Brain pericyte (primary cell): ENCODE measurements around the gene ZMIZ1.

Experiments used
- DNase-seq: peaks from one replicate; pipeline ENCODE4 v3.0.0-alpha.2; 2012; ENCODE audit warnings: low read depth, low spot score

ZMIZ1 gene

DNA sequence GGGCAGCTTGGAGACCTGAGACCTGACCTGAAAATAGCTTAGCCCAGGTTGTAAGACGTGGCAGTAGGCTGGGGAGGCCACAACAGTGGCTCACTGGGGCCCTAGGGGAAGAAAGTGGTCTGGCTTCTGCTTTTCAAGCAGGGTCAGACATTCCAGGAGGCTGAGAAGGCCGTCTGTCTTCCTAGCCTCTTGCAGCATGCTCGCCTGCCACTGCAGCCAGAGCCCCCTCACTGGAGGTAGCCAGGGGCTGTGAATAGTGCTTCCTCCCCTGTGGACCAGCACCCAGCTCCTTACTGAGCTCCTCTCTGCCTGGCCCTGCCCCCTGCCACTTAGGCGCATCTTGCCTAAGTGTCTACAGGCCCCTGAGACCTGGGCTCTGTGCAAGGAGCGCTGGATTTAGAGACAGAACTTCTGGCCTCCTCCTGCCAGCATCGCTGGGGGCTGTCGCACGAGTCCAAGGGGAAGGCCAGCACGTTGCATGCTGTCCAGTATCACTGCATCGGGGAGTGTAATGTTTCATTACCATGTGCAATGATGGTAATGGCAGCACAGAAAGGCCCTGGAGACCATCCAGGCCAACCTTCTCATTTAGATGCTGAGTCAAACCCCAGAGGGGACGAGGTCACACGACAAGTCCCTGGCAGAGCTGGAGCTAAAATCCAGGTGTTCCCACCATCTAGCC, 12.7 kb downstream of the ZMIZ1 start:
- no peak for DNase-seq

DNA sequence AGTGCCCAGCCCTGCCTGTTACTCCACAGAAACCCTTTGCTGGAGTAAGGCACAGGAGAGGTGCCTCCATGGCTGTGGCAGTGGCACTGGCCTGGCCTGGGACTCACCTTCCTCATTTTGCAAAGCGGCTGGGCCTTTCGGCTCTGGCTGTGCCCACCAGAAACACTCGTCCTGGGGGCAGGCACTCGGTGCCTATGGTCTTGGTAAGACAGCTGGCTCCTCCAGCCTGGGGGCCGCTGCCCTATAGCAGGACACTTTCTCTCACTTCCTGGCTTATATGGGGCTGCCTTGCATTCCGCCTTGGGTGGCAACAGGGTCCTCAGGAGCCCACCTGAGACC, 13.2 kb downstream of the ZMIZ1 start:
- no peak for DNase-seq

DNA sequence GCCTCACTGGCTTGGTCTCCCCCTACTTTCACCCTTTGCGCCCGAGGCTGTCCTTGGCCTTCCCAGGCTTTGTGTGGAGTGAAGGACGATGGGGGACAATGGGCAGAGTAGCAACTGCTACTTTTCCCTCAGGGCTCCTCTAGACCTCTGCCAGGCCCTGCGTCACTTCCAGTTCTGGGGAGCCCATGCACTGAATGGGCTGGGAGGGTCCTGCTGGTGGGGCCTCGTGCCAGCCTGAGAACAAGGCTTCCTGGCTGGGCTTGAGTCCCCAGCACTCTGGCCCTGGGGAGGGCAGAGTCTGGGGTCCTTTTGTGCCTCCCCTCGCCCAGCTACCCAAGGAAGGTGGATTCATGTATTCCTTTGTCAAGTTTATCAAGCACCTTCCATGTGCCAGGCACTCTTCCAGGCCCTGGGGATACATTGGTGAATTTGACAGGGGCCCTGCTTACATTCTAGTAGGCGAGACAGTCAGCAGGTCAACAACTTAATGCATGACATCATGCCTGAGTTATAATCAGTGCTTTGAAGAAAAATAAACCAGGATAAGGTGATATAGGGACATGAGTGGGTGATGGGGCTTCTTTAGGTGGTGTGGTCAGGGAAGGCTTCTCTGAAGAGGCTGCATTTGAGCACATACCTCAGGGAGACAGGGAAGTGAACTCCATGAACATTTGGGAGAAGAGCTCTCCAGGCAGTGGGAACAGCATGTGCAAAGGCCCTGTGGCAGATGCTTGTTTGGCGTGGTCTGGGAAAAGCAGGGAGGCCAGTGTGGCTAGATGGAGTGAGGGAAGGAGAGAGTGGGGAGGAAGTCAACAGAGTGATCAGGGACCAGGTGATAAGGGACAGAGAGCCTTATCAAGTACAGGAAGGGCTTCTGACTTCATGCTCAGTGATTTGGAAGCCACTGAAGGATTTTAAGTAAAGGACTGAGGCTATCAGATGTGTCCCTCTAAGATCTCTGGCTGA, 14.1 kb downstream of the ZMIZ1 start:
- DNase-seq = no peak

DNA sequence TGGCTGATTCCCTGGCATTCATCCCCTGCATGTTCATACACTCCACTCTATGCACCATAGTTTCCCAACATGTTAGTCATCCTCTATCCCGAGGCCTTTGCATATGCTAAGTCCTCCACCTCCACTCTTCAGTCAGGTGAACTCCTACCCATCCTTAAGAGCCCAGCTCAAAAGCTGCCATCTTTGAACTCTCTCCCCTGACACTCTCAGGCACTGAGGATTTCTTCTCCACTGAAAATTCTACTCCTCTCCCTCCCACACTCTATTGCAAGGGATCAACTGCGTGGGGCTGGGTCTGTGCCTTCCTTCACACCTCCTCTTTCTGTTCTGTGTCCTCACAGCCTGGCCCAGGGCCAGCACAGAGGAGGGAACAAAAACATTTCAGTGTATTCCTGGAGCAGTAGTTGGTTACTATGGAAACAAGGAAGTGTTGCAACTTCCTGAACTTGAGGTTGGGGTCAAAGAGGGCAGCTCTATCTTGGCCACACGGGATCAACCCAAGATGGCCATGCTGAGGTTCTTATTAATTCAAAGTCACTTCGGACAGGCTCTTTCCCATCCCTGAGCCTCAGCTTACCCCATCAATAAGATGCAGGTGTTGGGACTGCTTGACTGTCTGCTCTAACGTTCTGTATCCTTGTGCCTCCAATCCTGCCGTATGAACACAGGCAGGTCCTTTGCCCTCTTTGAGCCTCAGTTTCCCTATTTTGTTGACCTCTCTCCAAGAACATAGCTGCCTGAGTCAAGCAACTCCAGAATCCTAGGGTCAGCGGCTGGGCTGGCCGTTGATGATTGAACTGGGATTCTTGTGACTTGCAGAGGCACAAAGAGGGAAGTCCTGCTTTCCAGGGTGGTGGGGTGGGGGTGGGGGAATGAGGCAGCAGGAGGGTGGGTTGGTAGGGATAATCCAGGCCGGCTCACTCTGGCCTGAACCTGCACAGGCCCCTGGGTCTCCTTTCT, 15.5 kb downstream of the ZMIZ1 start:
- DNase-seq = peak; percentile 40

DNA sequence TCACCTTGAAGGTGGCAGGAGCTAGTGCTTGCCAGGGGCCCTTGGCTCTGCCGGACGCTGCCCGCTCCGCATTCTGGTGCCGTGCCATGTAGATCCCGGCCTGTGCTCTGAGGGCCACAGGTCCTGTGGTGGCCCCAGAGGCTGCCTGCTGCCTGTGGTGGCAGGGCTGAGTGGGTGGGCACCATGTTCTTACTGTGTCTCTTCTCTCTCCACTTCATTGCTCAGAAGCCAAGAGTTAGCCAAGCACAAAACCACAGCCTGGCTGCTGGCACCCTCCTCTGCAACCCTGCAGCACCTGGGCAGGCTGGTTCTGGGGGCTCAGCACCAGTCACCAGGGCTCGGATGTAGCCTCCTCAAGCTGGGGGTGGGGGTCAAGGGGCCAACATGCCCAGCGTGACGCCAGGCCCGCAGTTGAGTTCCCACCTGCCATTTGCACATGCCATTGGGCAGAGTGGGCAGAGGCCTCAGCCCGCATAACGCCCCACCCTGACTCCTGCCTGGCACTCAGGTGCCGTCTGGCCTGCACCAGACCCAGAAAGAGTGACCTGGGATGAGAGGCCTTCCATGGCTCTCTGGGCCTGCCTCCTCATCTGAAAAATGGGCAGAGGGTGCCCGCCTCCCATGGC, 16.3 kb downstream of the ZMIZ1 start:
- no peak for DNase-seq

DNA sequence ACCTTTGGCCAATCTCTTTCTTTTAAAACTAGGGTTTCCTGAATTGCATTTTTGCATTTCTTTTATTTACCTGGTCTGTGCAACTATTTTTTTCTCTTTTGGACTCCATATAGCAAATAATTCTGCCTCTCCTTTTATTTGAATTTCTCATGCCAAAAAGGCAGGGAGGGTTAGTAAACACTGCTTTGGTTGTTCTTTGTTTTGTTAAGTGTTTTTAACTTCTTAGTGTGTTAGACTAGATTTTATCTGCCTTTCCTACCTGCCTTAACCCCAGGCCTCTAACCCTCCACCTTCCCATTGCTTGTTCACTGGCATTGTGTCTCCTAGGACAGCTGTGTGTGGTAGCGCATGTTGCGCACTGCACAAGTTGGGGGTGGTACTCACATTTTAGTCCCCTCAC, 18.1 kb downstream of the ZMIZ1 start:
- DNase-seq = no peak

DNA sequence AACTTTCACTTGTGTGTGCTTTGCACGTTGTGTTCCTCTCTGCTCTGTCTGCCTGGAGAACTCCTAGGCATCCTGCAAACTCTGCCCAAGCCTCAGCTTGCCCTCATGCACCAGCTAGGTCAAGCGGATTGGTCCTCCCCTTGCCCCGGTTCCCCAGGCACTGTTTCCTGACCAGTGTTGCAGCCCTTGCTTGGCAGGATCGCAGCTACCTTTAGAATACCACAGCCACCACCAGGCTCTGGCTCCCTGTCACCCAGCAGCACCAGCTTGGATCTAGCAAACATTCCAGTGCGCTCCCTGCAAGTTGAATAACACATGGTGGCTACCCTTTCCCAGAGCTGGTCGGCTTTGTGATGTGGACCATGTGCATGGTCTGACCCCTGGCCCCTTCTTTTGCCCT, 19.0 kb downstream of the ZMIZ1 start:
- no peak for DNase-seq

DNA sequence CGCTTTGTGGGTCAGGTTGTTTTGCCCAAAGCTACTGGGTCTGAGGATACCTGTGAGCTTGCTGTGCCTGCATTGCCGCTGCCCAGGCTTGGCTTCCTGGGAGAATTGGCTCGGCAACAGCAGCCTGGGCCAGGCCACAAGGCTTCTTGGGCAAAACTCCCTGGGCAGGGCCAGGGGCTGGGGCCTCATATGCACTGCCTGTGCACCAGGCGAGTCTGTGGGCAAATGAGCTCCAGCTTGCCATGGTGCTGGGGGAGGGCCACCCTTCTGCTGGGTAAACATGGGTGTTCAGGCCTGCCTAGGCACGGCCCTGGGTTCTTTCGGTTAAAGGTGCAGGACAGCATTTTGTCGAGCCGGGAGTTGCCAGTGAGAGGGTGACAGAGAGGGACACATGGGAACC, 19.4 kb downstream of the ZMIZ1 start:
- DNase-seq = no peak

DNA sequence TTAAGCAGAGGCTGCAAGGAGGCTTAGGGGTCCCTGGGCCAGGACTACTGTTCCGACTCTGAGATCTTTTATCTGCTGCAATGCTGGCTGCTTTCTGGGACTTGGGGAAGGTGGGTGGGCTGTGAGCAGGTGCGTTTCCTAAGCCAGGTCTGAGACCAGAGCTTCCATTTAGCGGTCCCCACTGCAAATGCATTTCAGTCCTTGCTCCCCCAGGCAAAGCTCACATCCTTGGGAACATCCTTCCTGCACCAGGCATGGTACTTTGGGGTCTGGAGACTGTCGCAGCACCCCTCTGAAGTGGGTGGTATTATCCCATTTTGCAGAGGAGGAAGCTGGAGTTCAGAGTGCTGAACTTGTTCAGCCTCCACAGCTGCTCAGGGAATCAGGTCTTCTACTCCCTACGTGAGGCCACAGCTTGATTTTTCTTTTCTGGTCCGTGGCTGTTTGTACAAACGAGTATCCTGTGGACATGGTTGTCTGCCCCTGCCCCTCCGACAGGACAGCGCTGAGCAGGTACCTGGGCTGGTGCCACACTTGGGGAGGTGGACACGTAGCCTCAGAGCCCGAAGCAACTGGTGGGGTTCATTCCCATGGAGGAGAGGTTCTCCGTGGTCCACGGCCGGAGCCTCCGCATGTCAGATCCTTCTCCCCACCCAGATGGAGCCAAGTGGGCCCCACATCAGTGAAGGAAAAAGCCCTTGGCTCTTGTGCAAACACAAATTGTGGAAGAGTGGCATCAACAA, 20.0 kb downstream of the ZMIZ1 start:
- DNase-seq = no peak

DNA sequence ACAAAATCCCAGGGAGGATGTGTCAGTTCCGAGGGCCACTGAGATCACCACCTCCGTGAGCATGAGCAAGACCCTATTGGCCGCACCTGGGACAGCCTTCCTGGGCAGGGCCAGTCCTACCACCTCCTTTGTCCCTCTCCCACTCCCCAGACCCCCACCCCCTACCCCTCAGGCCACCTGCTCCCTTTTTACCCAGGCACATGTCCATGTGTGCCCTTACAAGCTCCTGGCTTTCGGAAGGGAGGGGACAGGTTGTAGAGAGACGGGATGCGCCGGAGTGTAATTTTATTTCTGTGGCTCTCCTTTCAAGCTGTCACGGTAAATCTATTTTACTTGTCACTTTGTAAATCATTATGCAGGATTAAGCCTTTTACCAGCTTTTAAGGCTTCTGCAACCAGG, 20.9 kb downstream of the ZMIZ1 start:
- no peak for DNase-seq

DNA sequence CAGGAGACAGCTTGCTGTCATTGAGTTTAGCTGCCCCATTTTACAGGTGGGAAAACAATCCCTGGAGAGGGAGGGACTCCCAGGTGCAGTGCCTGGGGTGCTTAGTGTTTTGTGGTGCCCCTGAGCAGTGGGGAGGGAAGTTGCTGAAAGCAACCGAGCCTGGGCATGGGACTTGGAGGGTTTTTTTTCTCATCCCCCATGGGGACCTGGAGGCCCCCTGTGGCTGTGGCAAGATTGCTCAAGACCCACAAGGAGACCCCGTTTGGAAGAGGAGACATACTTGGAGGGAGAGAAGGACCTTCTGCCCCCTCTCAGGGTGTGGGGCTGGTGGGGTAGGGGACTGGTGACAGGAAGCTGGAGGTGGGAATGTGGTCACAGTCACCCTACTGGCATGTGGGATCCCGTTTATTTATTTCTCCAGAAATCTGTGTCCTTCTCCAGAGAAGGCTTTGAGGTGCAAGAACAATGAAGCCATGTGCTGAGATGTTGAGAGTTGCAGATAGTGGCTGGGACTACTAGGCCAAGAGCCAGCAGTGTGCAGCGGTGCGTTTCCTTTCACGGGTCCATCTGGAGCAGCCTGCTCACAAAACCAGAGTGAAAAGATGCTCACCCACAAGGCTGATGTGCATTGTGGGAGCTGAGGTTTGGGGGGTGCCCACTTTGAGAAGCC, 21.5 kb downstream of the ZMIZ1 start:
- DNase-seq = no peak

DNA sequence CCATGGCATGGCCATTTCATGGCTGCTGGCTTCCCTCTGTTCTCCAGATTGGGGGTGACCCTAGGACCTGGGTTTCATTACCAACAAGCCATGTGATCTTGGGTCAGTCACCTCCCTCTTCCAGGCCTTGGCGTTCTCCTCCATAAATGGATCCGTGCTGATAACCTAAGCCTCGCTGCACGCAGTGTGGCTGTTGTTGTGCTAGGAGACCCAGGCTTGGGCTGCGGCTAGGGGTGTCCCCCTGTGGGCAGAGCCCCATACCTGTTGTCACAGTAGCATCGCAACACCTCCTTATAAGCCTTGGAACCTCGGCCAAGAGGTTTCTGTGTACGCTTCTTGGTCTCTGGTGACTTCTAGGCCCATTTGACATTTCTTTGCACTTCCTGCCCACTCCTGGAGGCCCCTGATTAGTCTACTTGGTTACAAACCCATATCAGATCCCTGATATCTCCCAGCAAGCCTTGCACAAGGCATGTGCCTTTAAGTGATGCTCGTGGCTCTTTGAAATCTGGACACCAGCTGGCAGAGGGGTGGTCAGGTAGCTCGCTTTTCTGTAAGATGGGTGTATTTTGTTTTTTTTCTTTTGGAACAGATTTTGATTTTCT, 23.6 kb downstream of the ZMIZ1 start:
- no peak for DNase-seq

DNA sequence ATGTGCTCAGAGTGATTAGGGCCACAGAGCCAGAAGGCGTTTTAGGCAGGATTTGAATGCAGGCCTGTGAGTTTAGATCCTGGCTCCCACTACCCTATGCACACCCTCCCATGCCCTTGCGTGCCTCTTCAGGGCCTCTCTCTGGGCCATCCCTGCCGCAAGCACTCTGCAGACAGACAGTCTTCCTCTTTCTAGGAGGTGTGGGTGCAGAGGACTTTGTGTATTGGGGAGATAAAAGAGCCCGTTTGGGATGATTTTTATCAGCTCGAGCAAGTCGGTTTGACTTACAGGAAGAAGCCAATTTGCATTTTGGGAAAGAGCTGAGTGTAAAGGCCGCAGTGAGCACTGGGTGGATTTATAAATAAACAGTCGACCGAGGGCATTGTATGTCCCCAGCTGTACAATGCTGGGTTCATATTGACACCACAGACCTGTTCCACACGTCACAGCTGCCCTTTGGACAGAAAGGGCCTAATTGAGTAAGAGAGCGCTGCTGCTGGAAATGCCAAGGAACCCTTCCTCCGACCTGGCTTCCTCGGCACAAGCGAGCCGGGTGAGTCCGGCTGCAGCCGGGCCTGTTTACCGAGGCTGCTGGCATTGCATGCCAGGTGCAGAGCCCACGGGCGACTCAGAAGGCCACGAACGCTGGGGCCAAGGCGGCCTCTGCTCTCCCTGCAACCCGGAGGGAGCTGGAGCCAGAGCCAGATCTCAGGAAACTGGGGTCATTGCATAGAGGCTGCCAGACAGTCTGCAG, 25.1 kb downstream of the ZMIZ1 start:
- peak; percentile 27 for DNase-seq

DNA sequence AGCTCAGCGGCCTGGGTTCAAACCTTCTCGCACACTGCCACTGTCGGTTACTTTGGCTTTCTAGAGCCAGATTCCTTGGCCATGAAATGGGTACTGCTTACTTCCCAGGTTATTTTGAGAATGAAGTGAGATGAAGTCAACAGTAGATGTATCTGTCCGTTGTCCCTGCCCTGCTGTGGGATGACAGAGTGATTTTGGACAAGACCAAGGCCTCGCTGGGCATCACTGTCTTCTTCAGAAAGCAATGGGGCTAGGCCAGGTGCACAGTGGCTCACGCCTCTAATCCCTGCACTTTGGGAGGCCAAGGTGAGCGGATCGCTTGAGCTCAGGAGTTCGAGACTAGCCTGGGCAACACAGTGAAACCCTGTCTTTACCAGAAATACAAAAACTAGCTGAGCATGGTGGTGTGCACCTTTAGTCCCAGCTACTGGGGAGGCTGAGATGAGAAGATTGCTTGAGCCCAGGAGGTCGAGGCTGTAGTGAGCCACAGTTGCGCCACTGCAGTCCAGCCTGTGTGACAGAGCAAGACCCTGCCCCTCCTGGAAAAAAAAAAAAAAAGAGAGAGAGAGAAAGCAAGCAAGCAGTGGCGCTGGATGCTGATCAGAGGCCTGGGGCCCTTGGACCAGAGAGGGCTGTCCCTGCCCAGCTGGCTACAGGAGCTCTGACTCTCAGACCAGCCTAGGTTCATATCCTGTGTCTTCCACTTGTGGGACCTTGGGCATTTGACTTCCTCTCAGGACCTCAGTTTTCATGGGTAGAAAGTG, 25.8 kb downstream of the ZMIZ1 start:
- no peak for DNase-seq

DNA sequence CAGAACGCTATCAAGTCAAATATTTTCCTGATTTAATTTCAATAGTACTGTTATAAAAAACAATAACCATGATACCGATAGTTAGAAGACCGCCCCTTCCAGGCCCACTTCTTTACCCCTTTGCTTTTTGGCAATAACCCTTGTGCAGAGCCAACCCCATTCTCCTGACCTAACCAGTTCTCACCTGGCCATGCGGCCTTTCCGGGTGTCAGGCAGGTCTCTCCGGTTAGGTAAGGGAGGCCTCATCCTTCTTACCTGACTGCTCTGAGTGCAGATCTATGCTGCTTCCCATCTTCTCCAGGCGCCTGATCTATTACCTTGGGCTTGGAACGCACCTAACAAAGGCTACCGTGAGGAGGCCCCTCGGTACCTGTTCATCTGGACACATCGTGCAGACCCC, 26.6 kb downstream of the ZMIZ1 start:
- DNase-seq = no peak

DNA sequence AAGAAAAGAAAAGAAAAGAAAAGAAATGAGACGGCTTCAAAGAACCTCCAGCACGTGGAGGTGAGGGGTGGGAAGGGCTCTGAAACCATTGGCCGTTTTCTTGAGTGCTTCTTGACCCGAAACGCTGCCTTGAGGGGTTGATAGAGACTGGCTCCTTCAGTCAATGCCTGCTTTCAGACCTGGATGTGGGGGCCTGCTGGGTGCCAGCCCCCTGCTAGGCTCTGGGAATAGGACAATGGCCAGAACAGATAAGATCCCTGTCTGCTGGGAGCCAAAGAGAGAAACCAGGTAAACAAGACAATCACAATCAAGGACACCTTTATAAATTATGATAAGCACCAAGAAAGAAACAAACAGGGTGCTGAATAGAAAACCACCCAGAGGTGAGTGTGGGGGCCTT, 27.7 kb downstream of the ZMIZ1 start:
- no peak for DNase-seq

DNA sequence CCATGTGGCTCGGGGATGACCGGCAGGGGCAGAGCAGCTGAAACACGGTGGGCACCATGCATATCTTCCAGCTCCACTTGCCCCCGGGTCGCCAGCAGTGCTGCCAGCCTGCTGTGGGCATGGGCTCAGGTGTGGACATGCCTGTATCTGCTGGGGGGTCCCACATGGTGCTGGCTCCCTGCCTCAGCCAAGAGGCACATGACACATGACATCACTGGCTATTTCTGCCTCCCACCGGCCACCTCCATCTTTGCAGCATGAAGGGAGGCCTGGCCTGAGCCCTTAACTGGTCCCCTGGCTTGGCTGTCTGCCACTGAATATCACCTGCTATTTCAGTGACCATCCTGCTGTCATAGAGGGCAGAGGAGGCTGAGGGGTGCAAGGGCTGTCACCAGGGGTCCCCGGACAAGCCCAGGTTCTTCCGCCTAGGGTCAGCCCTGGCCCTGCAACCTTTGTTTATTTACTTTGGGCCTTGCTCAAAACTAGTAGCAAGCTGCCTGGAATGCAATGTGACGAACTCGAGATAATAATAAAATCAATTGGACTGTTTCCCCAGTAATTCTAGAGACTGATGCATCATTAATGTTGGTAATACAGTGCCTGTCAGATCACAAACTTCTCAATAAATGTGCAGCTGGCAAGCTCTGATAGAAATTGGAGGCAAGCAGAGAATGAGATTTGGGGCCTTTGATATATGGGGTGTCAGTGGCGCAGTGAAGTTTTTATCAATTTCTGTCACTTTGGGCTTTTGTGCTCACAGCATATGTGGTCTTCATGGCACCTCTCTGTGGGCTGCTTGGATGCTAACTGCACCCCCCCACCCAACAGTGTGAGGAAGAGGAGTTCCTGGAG, 28.5 kb downstream of the ZMIZ1 start:
- no peak for DNase-seq
